GM23338 (cell line): ENCODE measurements around the gene DHRSX.

Experiments
- CTCF ChIP-seq, 2 experiments: fragments of 200-600 bp in 1 of 2; sonication (generic) in 1 of 2; conservative IDR thresholded peaks; 2 replicates each; pipeline versions ENCODE4 v1.5.1 to v1.6.1; 2016 to 2017; ENCODE audit warnings: antibody characterized with exemption in 2 of 2, low read depth in 2 of 2, mild to moderate bottlenecking in 2 of 2, moderate library complexity in 1 of 2
- ETS1 ChIP-seq: IDR thresholded peaks from 2 replicates; pipeline ENCODE4 v1.6.1; 2016; ENCODE audit warnings: antibody characterized with exemption
- EZH2 ChIP-seq: fragments of 200-600 bp; sonication (generic); IDR thresholded peaks from one replicate; pipeline ENCODE4 v1.8.0; 2017; ENCODE audit warnings: antibody characterized with exemption, mild to moderate bottlenecking, low read depth; ENCODE audit not compliant: unreplicated experiment

- no peak for TF ChIP-seq CTCF (conservative IDR thresholded peaks at IDR 0.05; ENCODE audit: low read depth in 2 of 2)
- no peak for TF ChIP-seq ETS1
- TF ChIP-seq EZH2: no peak
These were observed 113.0 kb downstream of the DHRSX start for GRCh38 chrX:2387614-2388239.
